Stimulated activated CD8-positive, alpha-beta memory T cell treated with anti-CD3 and anti-CD28 coated beads, Interleukin-2, amount 100 ng/mL, for 1 hour (primary cell): ENCODE data around the gene STAT4.

ENCODE experiments used
- DNase-seq, 2 donors: peaks; one replicate each; pipeline ENCODE4 v3.0.0-alpha.2; 2020; ENCODE audit warnings: low read depth in 2 of 2

STAT4 gene

DNA sequence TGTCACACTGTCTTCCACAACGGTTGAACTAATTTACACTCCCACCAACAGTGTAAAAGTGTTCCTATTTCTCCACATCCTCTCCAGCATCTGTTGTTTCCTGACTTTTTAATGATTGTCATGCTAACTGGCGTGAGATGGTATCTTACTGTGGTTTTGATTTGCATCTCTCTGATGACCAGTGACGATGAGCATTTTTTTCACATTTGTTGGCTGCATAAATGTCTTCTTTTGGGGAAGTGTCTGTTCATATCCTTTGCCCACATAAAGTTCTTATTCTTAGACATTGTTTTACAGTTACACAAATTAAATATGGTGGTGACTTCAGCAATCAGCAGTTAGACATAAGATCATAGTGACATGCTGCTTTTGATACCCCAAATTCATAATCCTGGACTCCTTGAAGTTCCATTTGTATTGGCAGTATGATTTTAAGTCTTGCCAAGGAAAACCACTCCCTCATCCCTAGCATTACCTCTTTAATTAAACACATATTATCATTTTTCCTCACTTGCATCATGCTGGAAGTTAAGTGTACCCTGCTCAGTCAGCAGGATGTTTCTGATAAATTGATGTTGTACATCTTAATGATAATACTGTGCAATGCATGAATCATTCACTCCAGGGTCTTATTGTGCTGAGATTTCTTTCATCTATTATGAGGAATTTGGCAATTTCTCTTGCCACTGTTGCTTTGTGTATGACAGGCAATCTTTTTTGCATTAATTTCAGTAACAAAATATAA lies 69.2 kb downstream of the STAT4 start:
- DNase-seq, result no peak

- DNase-seq, result no peak
Measured at GRCh38 chr2:191078165-191078867, 72.5 kb downstream of the STAT4 start.

DNA sequence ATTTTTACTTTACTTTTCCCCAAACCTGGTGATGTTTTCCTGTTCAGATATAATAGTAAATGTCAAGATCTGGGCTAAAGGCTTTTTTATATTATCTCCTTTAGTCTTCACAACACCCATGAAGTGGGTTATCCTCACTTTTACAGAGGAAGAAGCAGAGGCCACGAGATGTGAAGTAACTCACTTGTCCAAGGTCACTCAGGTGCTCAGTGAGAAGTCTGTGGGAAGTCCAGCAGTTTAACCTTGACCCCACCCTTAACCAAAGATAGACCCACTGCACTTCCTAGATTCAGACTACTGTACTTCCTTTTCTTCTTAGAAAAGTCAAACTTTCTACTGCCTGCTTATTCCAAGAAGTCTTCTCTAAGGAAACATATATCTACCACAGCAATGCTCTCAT lies 80.5 kb downstream of the STAT4 start:
- no peak for DNase-seq

GRCh38 chr2:191069606-191070005 lies 81.2 kb downstream of the STAT4 start:
- DNase-seq, result no peak

DNA sequence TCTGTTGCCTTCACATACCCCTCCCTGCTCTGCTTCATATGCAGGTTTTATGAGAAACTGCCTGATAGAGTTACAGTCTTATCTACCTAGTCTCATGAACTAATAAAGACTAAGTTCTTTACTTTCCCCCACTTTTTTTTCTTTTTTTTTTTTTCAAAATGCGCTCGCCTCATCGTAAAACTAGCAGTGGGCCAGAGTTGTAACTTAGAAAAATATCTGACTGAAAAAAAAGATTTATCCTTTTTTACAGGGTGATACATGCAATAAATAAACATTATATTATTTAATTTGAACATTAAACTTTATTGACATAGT lies 83.9 kb downstream of the STAT4 start:
- DNase-seq, result no peak

DNA sequence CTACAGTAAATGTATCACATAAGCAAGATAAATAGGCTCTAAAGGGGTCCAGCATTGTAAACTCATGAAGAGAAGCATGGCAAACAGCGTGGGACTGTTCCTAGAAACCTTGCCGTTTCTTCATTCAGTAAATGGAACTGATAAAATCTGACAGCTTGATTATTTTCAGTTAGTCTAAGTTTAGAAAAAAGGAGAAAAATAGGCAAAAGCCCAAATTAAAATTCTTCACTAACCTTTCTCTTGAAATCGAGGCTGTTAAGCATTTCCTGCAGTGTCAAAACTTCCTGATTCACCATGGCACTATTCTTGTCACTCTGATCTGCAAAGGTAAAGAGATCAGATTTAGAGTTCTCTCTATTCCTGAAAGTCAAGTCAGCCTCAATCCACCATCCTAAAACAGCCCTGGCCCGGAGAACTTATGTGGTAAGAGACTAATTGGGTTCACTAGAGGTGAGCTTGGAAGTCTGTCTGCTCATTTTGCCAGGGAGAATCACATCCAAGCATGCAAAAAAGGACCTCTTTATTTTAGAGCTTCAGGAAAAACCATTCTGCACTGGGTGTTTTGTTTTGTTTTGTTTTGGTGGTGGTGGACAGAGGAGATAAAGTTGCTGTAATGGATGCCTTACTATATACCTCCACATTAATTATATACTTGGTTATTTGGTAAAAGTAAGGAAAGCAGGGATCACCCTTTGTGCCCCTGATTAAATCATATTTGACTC lies 84.4 kb downstream of the STAT4 start:
- DNase-seq, result no peak

- no peak for DNase-seq
Measured at GRCh38 chr2:191065785-191066184, 85.0 kb downstream of the STAT4 start.

DNA sequence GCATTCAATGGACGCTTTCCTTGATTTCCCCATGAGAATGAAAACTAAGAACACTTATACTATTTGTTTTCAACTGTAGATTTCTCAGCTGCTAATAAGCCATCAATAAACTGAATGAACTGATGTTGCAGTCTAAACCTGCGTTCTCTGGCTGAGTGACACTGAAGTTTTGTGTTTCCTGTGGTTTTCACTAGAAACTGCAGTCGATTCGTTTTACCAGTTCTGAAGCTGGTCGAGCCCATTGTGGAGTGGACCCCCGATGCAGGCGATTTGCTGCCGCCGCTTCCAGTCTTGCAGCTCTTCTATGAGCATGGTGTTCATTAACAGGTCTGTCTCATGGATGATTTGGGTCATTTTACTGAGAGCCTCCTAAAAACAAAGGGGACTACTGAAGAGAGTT lies 86.2 kb downstream of the STAT4 start:
- DNase-seq, result peak in 1 of 2 donors; percentile 15

DNA sequence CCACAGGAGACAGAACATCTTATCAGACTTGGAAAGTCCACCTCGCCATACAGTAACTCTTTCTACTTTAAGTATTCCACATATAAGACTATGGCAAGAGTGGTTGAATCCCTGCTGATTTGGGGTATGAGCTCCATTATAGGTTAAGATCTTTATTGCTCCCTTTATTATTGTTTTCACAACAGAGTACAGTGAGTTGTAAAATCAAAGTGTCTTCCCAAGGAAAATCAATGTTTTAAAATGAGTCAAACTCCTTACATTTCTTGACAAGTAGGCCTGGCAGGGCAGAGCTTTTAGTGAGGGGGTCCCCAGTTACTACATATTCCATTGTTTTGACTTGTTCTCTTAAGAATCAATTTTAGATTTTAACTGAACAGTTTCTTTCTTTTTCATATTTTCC lies 87.2 kb downstream of the STAT4 start:
- DNase-seq, result no peak

DNA sequence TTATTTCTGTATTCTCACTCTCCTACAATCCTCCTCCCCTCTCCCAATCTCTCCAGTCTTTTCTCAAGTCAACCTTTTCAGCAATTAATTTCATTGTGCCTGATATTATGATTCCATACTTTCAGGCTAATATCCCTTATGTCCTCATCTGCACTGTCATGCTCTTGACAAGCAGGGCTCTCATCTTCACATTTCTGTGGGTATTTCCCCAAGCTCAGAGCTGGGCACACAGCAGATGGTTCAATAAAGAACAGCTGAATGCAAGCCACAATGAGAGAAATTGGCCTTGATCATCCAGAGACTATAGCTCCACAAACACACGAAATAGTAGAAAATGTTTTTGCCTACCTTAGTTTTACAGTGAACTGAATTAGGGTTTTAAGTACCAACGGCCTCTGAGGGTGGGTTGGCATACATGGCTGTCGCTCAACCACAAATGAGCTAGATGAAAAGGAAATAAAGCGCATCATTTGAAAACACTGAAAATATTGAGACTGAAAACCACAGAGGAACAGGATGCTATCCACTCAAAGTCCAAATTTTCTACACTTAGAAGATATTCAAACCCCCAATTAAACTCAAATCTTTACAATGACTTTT lies 89.3 kb downstream of the STAT4 start:
- DNase-seq, result no peak

DNA sequence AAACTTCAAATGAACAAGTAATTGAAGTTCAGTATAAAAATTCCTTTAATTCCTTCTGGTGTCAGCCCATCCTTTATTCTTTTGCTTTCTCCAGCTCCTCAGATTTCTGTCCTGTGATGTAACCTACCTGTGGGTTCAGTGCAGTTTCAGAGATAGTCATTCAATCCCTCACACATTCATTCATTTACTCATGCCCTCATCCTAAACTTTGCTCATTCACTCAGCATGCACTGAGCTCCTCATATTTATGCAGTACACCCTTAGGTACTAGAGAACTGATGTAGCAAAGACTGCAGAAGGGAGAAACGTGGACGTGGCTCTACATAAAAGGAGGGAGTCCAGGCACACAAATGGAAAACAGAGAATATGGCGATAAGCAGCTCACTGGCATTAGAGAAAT lies 91.5 kb downstream of the STAT4 start:
- no peak for DNase-seq

- DNase-seq, result no peak
Measured at GRCh38 chr2:191056228-191056627, 94.6 kb downstream of the STAT4 start.

DNA sequence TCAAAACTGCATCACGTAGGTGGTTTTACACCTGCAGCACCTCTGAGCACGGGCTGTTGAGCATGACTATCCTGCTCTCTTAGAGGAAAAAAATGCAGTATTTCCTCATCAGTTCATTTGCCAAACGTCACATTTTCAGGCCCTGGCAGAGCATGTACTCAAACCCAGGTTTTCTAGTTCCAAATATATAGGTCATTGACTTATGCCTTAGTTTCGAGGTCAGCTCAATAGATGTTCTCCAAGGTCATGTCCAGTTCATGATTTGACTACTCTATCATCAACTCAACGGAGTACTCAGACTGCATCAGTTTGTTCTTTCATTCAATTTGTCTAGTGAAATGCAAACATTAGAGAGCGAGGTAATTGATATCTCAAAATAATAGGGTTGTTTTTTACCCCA lies 97.5 kb downstream of the STAT4 start:
- no peak for DNase-seq

- no peak for DNase-seq
Measured at GRCh38 chr2:191051825-191052778, 98.7 kb downstream of the STAT4 start.

DNA sequence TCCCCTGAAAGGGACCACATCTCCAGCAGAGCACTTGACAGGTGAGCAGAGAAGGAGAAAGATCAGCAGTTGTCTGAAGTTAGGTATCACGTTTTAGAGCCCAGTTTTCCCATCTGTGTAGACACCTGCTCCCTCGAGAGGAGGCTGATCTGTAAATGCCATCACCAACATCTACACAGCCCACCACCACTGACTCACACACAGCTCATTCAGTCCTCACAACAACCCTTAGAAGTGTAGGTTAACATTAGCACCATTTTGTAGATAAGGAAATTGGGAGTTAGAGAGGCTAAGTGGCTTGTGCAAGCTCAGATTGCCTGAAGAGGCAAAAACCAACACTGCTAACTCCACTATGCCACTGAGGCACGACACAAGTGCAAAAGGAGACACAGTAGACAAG lies 99.6 kb downstream of the STAT4 start:
- DNase-seq, result no peak

- DNase-seq, result no peak
Measured at GRCh38 chr2:191050640-191050987, 100.2 kb downstream of the STAT4 start.

DNA sequence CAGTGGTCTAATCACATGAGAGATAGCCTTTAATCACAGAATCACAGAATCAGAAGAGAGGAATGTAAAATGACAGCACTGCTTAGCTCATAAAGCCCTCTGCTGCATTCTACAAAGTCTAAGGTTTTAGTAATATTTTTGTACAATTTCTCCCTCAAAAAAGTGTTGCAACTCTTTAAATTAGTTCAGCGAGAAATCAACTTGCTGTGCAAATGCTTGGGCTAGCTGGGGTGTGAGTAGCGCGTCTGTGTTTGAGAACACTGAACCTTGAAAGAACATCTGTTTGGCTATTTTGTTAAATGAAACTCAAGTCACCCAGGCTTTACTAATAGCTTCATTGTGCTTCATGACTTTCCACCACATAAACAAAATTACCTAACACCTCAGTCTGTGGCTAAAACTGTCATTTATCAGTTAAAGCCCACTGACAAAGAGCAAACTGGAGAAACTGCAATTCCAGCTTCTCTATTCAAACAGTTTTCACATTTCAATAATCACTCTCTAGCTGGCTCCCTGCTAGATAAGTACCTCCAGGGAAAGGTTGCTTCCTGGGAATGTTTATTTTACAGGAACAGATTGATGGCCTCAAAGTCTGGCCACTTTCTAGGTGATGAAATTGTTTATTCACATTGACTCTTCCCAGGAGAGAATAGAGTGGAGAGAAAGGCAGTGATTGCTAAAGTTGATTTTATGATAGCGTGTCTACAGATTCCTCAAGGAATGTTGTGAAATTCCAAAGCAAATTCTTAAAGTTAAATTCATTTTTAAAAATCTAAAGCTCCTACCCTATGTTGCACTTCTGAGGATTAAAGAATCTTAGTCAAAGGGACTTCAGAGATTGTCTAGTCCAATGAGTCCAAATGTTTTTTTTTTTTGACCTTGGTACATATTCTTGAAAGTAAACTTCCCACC lies 100.8 kb downstream of the STAT4 start:
- DNase-seq, result no peak

- DNase-seq, result no peak
Measured at GRCh38 chr2:191048073-191048472, 102.7 kb downstream of the STAT4 start.

GRCh38 chr2:191045141-191045540 lies 105.7 kb downstream of the STAT4 start:
- DNase-seq, result no peak

DNA sequence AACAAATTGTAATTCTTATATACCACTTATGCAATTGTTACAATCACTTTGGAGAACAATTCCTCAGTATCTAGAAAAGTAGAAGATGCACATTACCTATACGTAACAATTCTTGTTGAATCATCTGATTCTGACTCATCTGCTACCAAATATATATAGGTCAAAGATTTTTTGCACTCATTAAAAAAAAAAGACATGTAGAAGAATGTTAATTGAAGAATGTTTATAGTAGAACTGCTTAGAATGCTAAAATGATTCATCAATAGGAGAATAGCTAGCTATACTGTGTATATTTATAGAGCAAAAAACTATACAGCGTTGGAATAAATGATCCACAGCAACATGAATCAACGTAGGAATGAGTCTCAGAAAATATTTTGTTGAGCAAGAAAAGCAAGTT lies 107.4 kb downstream of the STAT4 start:
- DNase-seq, result no peak
